ENCODE measurements around the gene AMBP.

The AMBP gene

GRCh38 chr9:114089206-114089840 lies 11.2 kb upstream of the AMBP start:
- H2AFZ ChIP-seq (ENCODE audit: low read length): no peak overlapping the region
- H3K9me2 ChIP-seq (replicated peaks; ENCODE audit: insufficient read depth, low read length): no peaks in the 10 kb centered on the region
- H3K9me3 ChIP-seq (replicated peaks; ENCODE audit: insufficient read depth, low read length): no peaks in the 10 kb centered on the region
- TF ChIP-seq EZH2phosphoT487 (IDR thresholded peaks at IDR 0.05; ENCODE audit: low read length): no peak
- no peak for TF ChIP-seq EZH2 (optimal IDR thresholded peaks at IDR 0.05; ENCODE audit: low read depth, low read length)
- TF ChIP-seq, protein P1, sequence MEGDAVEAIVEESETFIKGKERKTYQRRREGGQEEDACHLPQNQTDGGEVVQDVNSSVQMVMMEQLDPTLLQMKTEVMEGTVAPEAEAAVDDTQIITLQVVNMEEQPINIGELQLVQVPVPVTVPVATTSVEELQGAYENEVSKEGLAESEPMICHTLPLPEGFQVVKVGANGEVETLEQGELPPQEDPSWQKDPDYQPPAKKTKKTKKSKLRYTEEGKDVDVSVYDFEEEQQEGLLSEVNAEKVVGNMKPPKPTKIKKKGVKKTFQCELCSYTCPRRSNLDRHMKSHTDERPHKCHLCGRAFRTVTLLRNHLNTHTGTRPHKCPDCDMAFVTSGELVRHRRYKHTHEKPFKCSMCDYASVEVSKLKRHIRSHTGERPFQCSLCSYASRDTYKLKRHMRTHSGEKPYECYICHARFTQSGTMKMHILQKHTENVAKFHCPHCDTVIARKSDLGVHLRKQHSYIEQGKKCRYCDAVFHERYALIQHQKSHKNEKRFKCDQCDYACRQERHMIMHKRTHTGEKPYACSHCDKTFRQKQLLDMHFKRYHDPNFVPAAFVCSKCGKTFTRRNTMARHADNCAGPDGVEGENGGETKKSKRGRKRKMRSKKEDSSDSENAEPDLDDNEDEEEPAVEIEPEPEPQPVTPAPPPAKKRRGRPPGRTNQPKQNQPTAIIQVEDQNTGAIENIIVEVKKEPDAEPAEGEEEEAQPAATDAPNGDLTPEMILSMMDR (IDR thresholded peaks at IDR 0.05; ENCODE audit: low read length): no peak
- no peaks in the 10 kb centered on the region for H3K36me3 ChIP-seq (replicated peaks; ENCODE audit: insufficient read depth, low read length)
- no peak for DNase-seq
- no peak overlapping the region for H3K4me3 ChIP-seq (ENCODE audit: low read length)
- no peak overlapping the region for H3K4me2 ChIP-seq (ENCODE audit: low read depth, low read length)
- no peaks in the 10 kb centered on the region for H3K4me1 ChIP-seq (ENCODE audit: low read length)
- no peak overlapping the region for H3K27ac ChIP-seq (ENCODE audit: low read length)
- H4K20me1 ChIP-seq (ENCODE audit: insufficient read depth, low read length): no peaks in the 10 kb centered on the region
- H3K27me3 ChIP-seq (replicated peaks; ENCODE audit: insufficient read depth, low read length): no peaks in the 10 kb centered on the region
- H3F3A ChIP-seq (ENCODE audit: insufficient read depth, low read length): no peaks in the 10 kb centered on the region
- H3K79me2 ChIP-seq (ENCODE audit: low read length): no peaks in the 10 kb centered on the region
- no peak overlapping the region for H3K9ac ChIP-seq (ENCODE audit: low read length)

DNA sequence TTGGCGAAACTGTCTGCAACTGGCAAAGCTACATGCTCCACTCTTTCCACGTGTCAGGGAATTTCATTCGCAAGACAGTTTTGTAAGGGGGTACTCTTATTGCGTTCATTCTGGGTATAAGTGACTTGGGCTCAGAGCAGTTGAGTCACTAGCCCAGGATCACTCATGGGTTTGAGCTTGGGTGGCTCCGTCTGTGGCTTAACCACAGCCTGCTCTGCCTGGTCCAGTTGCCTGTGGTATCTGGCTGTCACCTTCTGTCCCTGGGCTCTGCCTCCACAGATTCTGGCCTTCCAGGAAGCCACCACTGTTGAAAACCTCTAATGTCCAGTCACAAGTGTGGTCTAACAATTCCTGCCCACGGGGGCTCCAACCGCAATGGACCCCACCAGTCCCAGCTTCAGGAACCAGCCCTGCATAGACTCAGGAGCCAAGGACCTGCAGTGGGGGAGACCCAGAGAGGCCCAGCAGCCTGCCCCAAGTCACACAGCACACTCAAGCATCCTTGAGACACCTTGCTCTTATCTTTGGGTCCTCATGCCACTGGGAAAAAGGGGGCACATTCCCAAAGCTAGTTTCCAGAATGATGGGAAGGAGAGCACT lies 10.6 kb upstream of the AMBP start:
- Histone ChIP-seq H3K4me3 (ENCODE audit: low read length) (no peak overlapping the region), H3K27ac (ENCODE audit: low read length) (no peak overlapping the region), H4K20me1 (ENCODE audit: insufficient read depth, low read length) (no peaks in the 10 kb centered on the region), H3K9me2 (replicated peaks; ENCODE audit: insufficient read depth, low read length) (no peaks in the 10 kb centered on the region), H3K36me3 (replicated peaks; ENCODE audit: insufficient read depth, low read length) (no peaks in the 10 kb centered on the region), H3K4me1 (ENCODE audit: low read length) (no peaks in the 10 kb centered on the region), H3K27me3 (replicated peaks; ENCODE audit: insufficient read depth, low read length) (no peaks in the 10 kb centered on the region), H3K4me2 (ENCODE audit: low read depth, low read length) (no peak overlapping the region), H3K9ac (ENCODE audit: low read length) (no peak overlapping the region), H2AFZ (ENCODE audit: low read length) (no peak overlapping the region), H3K9me3 (replicated peaks; ENCODE audit: insufficient read depth, low read length) (no peaks in the 10 kb centered on the region), H3K79me2 (ENCODE audit: low read length) (no peaks in the 10 kb centered on the region), H3F3A (ENCODE audit: insufficient read depth, low read length) (no peaks in the 10 kb centered on the region)
- TF ChIP-seq EZH2 (optimal IDR thresholded peaks at IDR 0.05; ENCODE audit: low read depth, low read length): no peak
- no peak for TF ChIP-seq EZH2phosphoT487 (IDR thresholded peaks at IDR 0.05; ENCODE audit: low read length)
- TF ChIP-seq, protein P1 (IDR thresholded peaks at IDR 0.05; ENCODE audit: low read length): no peak
- DNase-seq: no peak

DNA sequence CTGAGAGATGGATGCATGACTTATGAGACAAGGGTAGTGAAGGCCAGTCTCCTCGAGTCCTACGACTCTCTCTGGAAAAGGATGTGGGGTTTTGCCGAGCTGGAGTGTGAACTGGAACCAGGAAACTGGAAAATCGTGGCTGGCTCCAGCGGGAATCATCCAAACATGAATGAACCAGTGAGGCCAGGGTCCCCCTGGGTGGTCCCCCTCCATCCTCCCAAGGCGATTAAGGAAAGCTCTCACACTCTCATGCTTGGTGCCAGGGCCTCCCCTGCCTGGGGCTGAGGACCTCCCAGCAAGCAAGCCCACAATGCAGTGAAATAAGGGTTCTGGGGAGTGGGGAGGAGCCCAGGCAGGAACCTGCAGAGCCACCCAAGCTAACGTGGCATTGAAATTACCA lies 9.6 kb upstream of the AMBP start:
- H3K4me1 ChIP-seq (ENCODE audit: low read length): no peaks in the 10 kb centered on the region
- no peaks in the 10 kb centered on the region for H3K9me3 ChIP-seq (replicated peaks; ENCODE audit: insufficient read depth, low read length)
- no peak overlapping the region for H3K27ac ChIP-seq (ENCODE audit: low read length)
- no peaks in the 10 kb centered on the region for H3K27me3 ChIP-seq (replicated peaks; ENCODE audit: insufficient read depth, low read length)
- no peaks in the 10 kb centered on the region for H3K79me2 ChIP-seq (ENCODE audit: low read length)
- no peak for DNase-seq
- H3K9ac ChIP-seq (ENCODE audit: low read length): no peak overlapping the region
- H3K36me3 ChIP-seq (replicated peaks; ENCODE audit: insufficient read depth, low read length): no peaks in the 10 kb centered on the region
- H3K4me2 ChIP-seq (ENCODE audit: low read depth, low read length): no peak overlapping the region
- H3K4me3 ChIP-seq (ENCODE audit: low read length): no peak overlapping the region
- H4K20me1 ChIP-seq (ENCODE audit: insufficient read depth, low read length): no peaks in the 10 kb centered on the region
- no peak overlapping the region for H2AFZ ChIP-seq (ENCODE audit: low read length)
- H3K9me2 ChIP-seq (replicated peaks; ENCODE audit: insufficient read depth, low read length): no peaks in the 10 kb centered on the region
- TF ChIP-seq, protein P1 (IDR thresholded peaks at IDR 0.05; ENCODE audit: low read length): no peak
- no peak for TF ChIP-seq EZH2 (optimal IDR thresholded peaks at IDR 0.05; ENCODE audit: low read depth, low read length)
- no peak for TF ChIP-seq EZH2phosphoT487 (IDR thresholded peaks at IDR 0.05; ENCODE audit: low read length)
- no peaks in the 10 kb centered on the region for H3F3A ChIP-seq (ENCODE audit: insufficient read depth, low read length)

Measured in MM.1S (cell line).